HG02943 (cell line): ENCODE data around the gene HS1BP3.

Source experiments
- ATAC-seq: cut with Tn5 transposase; IDR thresholded peaks from one replicate; pipeline ENCODE4 v1.9.1; 2021; ENCODE audit warnings: mild to moderate bottlenecking, low read depth, moderate library complexity; ENCODE audit not compliant: unreplicated experiment

Gene HS1BP3, protein sequence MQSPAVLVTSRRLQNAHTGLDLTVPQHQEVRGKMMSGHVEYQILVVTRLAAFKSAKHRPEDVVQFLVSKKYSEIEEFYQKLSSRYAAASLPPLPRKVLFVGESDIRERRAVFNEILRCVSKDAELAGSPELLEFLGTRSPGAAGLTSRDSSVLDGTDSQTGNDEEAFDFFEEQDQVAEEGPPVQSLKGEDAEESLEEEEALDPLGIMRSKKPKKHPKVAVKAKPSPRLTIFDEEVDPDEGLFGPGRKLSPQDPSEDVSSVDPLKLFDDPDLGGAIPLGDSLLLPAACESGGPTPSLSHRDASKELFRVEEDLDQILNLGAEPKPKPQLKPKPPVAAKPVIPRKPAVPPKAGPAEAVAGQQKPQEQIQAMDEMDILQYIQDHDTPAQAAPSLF

GRCh38 chr2:20650877-20651730 lies at the start of gene HS1BP3:
TSS of gene HS1BP3 (minus strand) at chr2:20651098. CDS start at chr2:20651063, 35 bp downstream.
- peak; percentile 96 for ATAC-seq

- ATAC-seq = no peak
These were observed 48.2 kb upstream of the HS1BP3 start for GRCh38 chr2:20698916-20699613.

GRCh38 chr2:20697322-20697934 lies 46.5 kb upstream of the HS1BP3 start:
- no peak for ATAC-seq

DNA sequence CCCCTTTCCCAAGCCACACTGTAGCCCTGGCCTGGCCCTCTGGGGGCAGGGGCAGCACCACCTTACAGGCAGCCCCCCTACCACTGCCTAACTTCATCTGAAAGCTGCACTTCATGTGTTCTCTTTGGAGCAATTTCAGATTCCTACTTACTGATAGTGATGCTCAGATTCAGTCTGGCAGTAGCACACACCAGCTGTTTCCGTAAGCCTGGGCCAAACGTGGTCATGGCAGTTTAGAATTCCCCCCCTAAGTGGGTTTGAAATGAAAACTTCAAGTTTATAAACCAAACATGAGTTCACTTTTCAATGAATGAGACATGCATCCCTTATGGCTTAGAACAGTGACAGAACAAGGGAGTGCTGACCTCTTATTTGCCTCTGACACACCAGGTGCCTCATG lies 45.5 kb upstream of the HS1BP3 start:
- no peak for ATAC-seq

DNA sequence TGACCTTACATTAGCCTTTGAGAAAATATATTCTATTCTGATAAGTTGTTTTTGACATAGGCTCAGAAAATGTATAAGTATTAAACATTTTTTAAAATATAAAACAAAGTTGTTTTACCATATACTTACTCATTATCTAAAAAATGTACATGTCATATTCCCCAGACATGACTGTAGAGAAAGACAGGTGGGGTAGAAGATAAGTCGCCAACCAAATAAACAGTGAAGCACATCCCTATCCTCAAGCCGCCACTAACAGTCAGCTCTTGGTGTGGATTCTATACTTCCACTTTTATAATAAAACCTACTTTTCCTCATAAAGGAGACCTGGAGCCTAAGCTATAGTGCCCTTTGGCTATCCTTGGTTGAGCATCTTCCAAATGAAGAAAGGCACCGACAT lies 42.4 kb upstream of the HS1BP3 start:
- no peak for ATAC-seq

GRCh38 chr2:20692081-20692480 lies 41.2 kb upstream of the HS1BP3 start:
- no peak for ATAC-seq

DNA sequence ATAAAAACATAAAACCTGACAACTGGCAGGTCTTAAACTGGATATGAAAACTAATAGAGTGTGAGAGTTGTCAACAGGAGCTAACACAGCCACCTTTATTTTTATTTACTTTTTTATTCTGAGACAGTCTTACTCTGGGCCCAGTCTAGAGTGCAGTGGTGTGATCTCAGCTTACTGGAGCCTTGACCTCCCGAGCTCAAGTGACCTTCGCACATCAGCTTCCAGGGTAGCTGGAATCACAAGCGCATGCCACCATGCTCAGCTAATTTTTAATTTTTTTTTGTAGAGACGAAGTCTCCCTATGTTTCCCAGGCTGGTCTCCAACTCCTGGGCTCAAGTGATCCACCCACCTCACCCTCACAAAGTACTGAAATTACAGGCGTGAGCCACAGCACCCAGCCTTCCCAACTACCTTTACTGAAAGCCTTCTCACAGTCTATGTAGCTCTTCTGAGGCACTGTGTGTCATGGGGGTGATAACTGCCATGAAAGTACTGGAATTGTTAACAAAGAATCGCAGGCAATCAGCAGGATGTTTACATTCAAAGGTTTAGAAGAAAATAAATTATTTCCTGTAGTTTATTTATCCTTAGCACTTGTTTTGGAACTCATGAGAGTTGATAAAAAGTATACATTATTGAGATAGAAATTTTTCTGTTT lies 40.3 kb upstream of the HS1BP3 start:
- ATAC-seq = no peak

- no peak for ATAC-seq
These were observed 38.7 kb upstream of the HS1BP3 start for GRCh38 chr2:20689428-20690264.

DNA sequence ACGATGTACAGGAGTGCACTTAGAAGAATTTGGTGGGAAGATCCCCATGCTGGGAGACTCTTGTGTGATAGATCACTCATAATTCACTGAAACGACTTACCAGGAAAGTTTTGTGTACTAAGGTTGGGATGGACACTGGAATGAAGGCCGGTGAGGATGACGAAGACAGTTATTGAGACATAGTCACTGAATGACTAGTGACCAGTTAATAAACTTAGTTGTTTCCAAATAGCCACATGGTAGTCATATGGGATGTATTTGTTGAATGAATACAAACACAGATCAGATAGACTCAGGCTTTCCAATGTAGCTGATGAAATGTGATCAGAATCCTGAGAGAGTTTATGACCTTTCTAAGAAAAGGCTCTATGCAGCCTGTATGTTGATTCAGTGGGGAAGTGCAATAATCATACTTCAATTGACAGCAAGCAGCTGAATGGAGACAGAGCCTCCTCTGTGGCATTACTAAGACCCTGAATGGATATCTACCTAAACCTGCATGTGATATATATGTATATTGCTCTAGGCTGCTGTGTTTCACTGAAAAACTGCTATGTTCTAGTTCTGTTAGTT lies 36.4 kb upstream of the HS1BP3 start:
- ATAC-seq = no peak

DNA sequence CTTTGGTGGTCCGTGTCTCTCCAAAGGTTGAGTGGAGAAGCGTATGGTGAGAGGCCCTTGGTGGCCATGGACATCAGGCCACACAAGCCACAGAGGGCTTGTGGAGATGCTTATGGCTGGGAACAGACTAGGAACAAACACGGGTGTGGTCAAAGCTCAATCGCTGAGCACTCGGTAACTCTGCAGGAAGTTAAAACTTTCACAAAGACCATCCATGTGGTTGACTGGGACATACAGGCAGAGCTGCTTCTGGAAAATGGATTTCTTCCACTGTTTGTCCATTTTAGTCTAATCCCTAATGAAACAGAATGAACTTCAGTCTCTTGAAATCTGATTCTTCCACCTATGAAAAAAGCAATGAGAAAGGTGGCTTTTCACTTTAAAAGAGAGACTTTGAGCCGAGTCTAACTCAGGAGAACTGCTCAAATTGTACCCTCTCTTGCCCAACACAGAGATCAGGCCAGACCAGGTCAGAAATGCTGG lies 33.7 kb upstream of the HS1BP3 start:
- ATAC-seq = no peak

DNA sequence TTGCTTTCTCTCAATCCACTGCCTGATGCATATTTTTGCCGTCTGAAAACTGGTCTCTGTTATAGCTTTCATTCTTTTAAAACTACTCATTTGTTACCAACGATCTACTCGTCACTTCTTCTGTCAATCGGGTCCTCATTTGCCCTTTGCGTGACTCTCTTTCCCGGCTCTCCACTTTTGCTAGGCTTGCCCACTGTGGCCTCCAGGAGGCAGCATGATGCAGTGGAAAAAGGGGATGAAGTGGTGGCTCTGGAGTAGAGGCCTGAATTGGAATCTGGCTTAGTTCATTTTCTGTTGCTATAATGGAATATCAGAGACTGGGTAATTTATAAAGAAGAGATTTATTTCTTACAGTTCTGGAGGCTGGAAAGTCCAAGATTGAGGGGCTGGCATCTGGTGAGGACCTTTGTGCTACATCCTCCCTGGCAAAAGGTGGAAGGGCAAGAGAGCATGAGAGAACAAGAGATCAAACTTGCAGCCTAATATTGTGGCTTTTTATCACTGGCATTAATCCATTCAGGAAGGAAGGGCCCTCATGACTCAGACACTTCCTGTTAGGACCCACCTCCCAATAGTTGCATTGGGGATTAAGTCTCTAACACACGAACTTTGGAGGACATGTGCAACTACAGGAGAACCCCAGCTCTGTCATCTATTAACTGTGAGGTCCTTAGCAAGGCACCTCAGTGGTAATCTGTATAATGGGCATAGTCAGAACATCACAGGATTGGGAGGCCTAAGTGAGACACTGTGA lies 31.4 kb upstream of the HS1BP3 start:
- ATAC-seq = no peak

GRCh38 chr2:20680744-20681375 lies 30.0 kb upstream of the HS1BP3 start:
- ATAC-seq = no peak

GRCh38 chr2:20678780-20679179 lies 27.9 kb upstream of the HS1BP3 start:
- no peak for ATAC-seq

- ATAC-seq = no peak
These were observed 27.1 kb upstream of the HS1BP3 start for GRCh38 chr2:20678086-20678395.

GRCh38 chr2:20677301-20678085 lies 26.6 kb upstream of the HS1BP3 start:
- ATAC-seq = peak; percentile 36

GRCh38 chr2:20676353-20677215 lies 25.7 kb upstream of the HS1BP3 start:
- ATAC-seq = peak; percentile 87
